Glutamatergic neuron (in vitro differentiated cells): ENCODE data around the gene CFAP107. TPM values are rescaled to one million over a fixed set of nuclear protein-coding genes. Genes with fewer than 3 reads are reported as not detected.

Experiments used
- DNase-seq: peaks from one replicate; pipeline ENCODE4 v3.0.0; 2022
- H3K27ac Mint-ChIP-seq: one replicate; pipeline ENCODE4 v1.8.0; 2020; ENCODE audit warnings: mild to moderate bottlenecking, mixed read lengths, inconsistent platforms; ENCODE audit not compliant: unreplicated experiment
- H3K27me3 Mint-ChIP-seq: one replicate; pipeline ENCODE4 v1.8.0; 2020; ENCODE audit warnings: mild to moderate bottlenecking, moderate library complexity, mixed read lengths, inconsistent platforms; ENCODE audit not compliant: unreplicated experiment
- H3K36me3 Mint-ChIP-seq: one replicate; pipeline ENCODE4 v1.8.0; 2020; ENCODE audit warnings: mild to moderate bottlenecking, mixed read lengths, inconsistent platforms; ENCODE audit not compliant: unreplicated experiment
- H3K4me1 Mint-ChIP-seq: one replicate; pipeline ENCODE4 v1.8.0; 2020; ENCODE audit warnings: mild to moderate bottlenecking, low read depth, mixed read lengths, inconsistent platforms; ENCODE audit not compliant: unreplicated experiment
- H3K4me3 Mint-ChIP-seq: one replicate; pipeline ENCODE4 v1.8.0; 2020; ENCODE audit warnings: mild to moderate bottlenecking, mixed read lengths, inconsistent platforms; ENCODE audit not compliant: unreplicated experiment
- H3K9me3 Mint-ChIP-seq: one replicate; pipeline ENCODE4 v1.8.0; 2020; ENCODE audit warnings: mild to moderate bottlenecking, moderate library complexity, mixed read lengths, inconsistent platforms; ENCODE audit not compliant: unreplicated experiment
- CTCF ChIP-seq: fragments of 200-600 bp; sonication (generic); IDR thresholded peaks from one replicate; pipeline ENCODE4 v1.5.0; 2021; ENCODE audit not compliant: partially characterized antibody, unreplicated experiment
- total RNA-seq: library from RNA; stranded (reverse); fragmentation: NEBNext Ultra II Directional; extraction: Animal tissue kit (Norgen Biotek cat#: 25700); gene quantifications from one replicate; pipeline ENCODE4 v1.2.1, GENCODE V29; 2021; ENCODE audit not compliant: unreplicated experiment

CFAP107 gene
- total RNA-seq, 1 donor from 2014 or later: not detected

- no peaks in the 10 kb centered on the region for H3K9me3 Mint-ChIP-seq
- no peak overlapping the region for H3K27ac Mint-ChIP-seq
- no peaks in the 10 kb centered on the region for H3K4me1 Mint-ChIP-seq
- no peak overlapping the region for H3K4me3 Mint-ChIP-seq
- DNase-seq: no peak
- no peak for TF ChIP-seq CTCF
- peaks cover 9% of the 10 kb centered on the region for H3K27me3 Mint-ChIP-seq
- no peaks in the 10 kb centered on the region for H3K36me3 Mint-ChIP-seq
These were observed 16.8 kb downstream of the CFAP107 start for GRCh38 chr1:12762766-12763165.

- H3K4me1 Mint-ChIP-seq: no peaks in the 10 kb centered on the region
- no peak for DNase-seq
- H3K27me3 Mint-ChIP-seq: peaks cover 7% of the 10 kb centered on the region
- no peaks in the 10 kb centered on the region for H3K36me3 Mint-ChIP-seq
- no peak overlapping the region for H3K27ac Mint-ChIP-seq
- no peak for TF ChIP-seq CTCF
- H3K9me3 Mint-ChIP-seq: no peaks in the 10 kb centered on the region
- H3K4me3 Mint-ChIP-seq: no peak overlapping the region
These were observed 17.5 kb downstream of the CFAP107 start for GRCh38 chr1:12763479-12763878.

- peaks cover 5% of the 10 kb centered on the region for H3K27me3 Mint-ChIP-seq
- no peaks in the 10 kb centered on the region for H3K4me1 Mint-ChIP-seq
- H3K4me3 Mint-ChIP-seq: no peak overlapping the region
- no peak for DNase-seq
- TF ChIP-seq CTCF: no peak
- H3K9me3 Mint-ChIP-seq: no peaks in the 10 kb centered on the region
- no peaks in the 10 kb centered on the region for H3K36me3 Mint-ChIP-seq
- H3K27ac Mint-ChIP-seq: no peak overlapping the region
These were observed 18.0 kb downstream of the CFAP107 start for GRCh38 chr1:12764016-12764415.

- no peaks in the 10 kb centered on the region for H3K36me3 Mint-ChIP-seq
- H3K27me3 Mint-ChIP-seq: no peaks in the 10 kb centered on the region
- no peak for TF ChIP-seq CTCF
- no peak overlapping the region for H3K27ac Mint-ChIP-seq
- DNase-seq: no peak
- peaks cover 2% of the 10 kb centered on the region for H3K9me3 Mint-ChIP-seq
- no peaks in the 10 kb centered on the region for H3K4me1 Mint-ChIP-seq
- H3K4me3 Mint-ChIP-seq: no peak overlapping the region
These were observed 23.0 kb downstream of the CFAP107 start for GRCh38 chr1:12769031-12769430.

- no peak for TF ChIP-seq CTCF
- Mint-ChIP-seq H3K27me3 (no peaks in the 10 kb centered on the region), H3K9me3 (peaks cover 4% of the 10 kb centered on the region), H3K36me3 (no peaks in the 10 kb centered on the region), H3K4me1 (no peaks in the 10 kb centered on the region), H3K27ac (no peak overlapping the region), H3K4me3 (no peak overlapping the region)
- DNase-seq: no peak
These were observed 24.0 kb downstream of the CFAP107 start for GRCh38 chr1:12769976-12770505.
